Measurements from ENCODE around the gene SRGAP2B.
"Not testable (repeated sequence)": the region's sequence is repeated elsewhere in the genome, so short reads cannot be mapped to it uniquely, and the experiment has no call there.

DNA sequence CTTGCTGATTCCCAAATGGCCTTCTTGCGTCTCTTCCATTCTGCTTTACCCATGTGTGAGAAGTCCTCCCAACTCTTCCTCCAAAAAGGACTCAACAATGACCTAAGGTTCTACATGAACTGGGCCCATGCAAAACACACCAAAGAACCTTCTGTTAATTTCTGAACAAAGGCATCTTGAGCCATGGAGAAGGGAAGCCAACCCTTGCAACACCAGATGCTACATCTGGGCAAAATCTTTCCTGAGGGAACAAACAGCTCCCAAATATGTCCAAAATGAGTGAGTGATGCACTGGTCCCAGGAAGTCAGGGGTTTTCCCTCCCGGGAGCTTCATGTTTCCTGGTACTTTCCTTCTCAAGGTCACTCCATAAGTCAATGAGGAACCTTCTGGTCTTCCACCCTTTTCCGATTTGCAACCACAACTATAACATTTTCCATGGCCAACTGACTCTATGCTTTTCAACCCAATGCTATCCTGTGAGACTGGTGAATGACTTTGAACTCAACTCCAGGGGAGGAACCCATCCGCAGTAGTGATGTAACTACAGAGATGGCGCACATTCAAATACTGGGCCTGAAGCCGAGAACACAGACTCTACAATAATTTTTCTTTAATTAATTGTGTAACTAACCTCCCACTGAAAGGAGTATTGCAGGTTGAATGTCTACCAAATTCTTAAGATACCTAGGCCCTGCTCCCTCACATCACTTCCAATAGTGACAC is 112.2 kb downstream of the SRGAP2B start:
- not testable (repeated sequence) for TF ChIP-seq CTCF (IDR thresholded peaks at IDR 0.05); ZFX (IDR thresholded peaks at IDR 0.05; ENCODE audit: borderline replicate concordance)

All from 22Rv1 (cell line).